ENCODE results near the gene DUSP2. TPM values are rescaled to one million over a fixed set of nuclear protein-coding genes. Genes with fewer than 3 reads are reported as not detected.

Gene DUSP2
- total RNA-seq, 6 experiments from 2014 or later, result 10.1 to 17.9 (median 11.5) TPM

GRCh38 chr2:96097951-96098823 is 47.1 kb downstream of the DUSP2 start:
- TF ChIP-seq, protein P1, sequence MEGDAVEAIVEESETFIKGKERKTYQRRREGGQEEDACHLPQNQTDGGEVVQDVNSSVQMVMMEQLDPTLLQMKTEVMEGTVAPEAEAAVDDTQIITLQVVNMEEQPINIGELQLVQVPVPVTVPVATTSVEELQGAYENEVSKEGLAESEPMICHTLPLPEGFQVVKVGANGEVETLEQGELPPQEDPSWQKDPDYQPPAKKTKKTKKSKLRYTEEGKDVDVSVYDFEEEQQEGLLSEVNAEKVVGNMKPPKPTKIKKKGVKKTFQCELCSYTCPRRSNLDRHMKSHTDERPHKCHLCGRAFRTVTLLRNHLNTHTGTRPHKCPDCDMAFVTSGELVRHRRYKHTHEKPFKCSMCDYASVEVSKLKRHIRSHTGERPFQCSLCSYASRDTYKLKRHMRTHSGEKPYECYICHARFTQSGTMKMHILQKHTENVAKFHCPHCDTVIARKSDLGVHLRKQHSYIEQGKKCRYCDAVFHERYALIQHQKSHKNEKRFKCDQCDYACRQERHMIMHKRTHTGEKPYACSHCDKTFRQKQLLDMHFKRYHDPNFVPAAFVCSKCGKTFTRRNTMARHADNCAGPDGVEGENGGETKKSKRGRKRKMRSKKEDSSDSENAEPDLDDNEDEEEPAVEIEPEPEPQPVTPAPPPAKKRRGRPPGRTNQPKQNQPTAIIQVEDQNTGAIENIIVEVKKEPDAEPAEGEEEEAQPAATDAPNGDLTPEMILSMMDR (IDR thresholded peaks at IDR 0.05), result no peak
- Mint-ChIP-seq H3K4me1 (ENCODE audit: low read depth) (peaks cover 7% of the 10 kb centered on the region; the same call in 1 of the 2 replicates), H3K9me3 (no peaks in the 10 kb centered on the region), H3K27me3 (ENCODE audit: insufficient read depth) (peaks cover 16% of the 10 kb centered on the region), H3K4me3 (no peak overlapping the region), H3K27ac (no peak overlapping the region), H3K36me3 (ENCODE audit: low read depth) (no peaks in the 10 kb centered on the region)
- no peak for DNase-seq

DNA sequence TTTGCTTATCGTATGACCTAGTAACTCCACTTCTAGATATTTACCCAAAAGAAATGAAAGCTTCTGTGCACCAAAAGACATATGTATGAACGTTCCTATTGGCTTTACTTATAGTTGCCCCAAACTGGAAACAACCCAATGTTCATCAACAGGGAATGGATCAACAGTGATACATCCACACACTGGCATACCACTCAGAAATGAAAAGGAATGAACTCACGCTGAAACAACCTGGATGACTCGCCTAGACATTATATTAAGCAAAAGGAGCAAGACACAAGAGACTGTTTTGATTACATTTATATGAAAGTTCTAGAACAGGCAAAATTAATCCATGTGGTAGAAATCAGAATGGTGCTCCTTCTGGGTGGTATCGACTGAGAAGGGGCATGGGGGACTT is 47.8 kb downstream of the DUSP2 start:
- no peak overlapping the region for H3K27ac Mint-ChIP-seq
- H3K36me3 Mint-ChIP-seq (ENCODE audit: low read depth), result no peaks in the 10 kb centered on the region
- TF ChIP-seq, protein P1 (IDR thresholded peaks at IDR 0.05), result no peak
- no peak overlapping the region for H3K4me3 Mint-ChIP-seq
- H3K4me1 Mint-ChIP-seq (ENCODE audit: low read depth), result peaks cover 7% of the 10 kb centered on the region; the same call in 1 of the 2 replicates
- H3K27me3 Mint-ChIP-seq (ENCODE audit: insufficient read depth), result peaks cover 20% of the 10 kb centered on the region
- H3K9me3 Mint-ChIP-seq, result no peaks in the 10 kb centered on the region
- DNase-seq, result no peak

DNA sequence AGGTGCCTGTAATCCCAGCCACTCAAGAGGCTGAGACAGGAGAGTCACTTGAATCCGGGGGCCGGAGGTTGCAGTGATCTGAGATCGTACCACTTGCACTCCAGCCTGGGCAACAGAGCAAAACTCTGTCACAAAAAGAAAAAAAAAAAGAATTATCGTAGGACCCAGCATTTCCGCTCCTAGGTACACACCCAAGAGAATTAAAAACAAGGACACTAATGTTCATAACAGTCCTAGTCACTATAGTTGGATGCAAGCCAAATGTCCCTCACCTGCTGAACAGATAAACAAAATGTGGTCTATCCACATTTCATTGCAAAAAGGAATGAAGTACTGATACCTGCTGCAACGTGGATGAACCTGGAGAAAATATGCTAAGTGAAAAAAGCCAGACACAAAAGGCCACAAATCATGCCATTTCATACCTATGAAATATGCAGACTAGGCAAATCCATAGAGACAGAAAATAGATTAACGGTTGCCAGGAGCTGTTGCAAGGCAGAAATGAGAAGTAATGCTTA is 50.1 kb downstream of the DUSP2 start:
- Mint-ChIP-seq H3K27ac (no peak overlapping the region), H3K36me3 (ENCODE audit: low read depth) (no peaks in the 10 kb centered on the region), H3K27me3 (ENCODE audit: insufficient read depth) (peaks cover 28% of the 10 kb centered on the region), H3K4me1 (ENCODE audit: low read depth) (no peaks in the 10 kb centered on the region), H3K9me3 (no peaks in the 10 kb centered on the region), H3K4me3 (no peak overlapping the region)
- TF ChIP-seq, protein P1 (IDR thresholded peaks at IDR 0.05), result no peak
- DNase-seq, result no peak

DNA sequence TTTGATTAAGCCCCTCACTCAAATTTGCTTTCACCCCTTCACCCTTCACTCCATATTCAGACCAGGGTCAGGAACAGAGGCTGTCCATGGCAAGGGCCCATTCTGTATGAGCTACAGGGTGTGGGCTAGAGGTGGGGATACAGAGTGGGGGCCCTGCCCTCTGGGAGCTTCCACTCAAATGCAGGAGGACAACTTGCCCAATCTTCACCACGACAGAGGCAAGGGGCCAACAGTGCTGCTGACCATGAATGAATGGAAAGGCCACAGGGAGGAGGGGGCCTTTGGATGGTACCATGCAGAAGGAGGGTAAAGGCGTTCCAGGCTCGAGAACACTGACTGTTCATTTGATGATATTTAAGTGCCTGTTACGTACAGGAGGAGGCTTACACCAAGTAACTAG is 51.7 kb downstream of the DUSP2 start:
- DNase-seq, result no peak
- H3K27me3 Mint-ChIP-seq (ENCODE audit: insufficient read depth), result peaks cover 33% of the 10 kb centered on the region
- H3K9me3 Mint-ChIP-seq, result no peaks in the 10 kb centered on the region
- H3K4me1 Mint-ChIP-seq (ENCODE audit: low read depth), result no peaks in the 10 kb centered on the region
- no peak overlapping the region for H3K4me3 Mint-ChIP-seq
- H3K36me3 Mint-ChIP-seq (ENCODE audit: low read depth), result no peaks in the 10 kb centered on the region
- TF ChIP-seq, protein P1 (IDR thresholded peaks at IDR 0.05), result no peak
- no peak overlapping the region for H3K27ac Mint-ChIP-seq

Other genes with a start within 250 kb of the DUSP2 start
- 1 to 10 TPM; 5.9 to 8.9 (median 7.0) TPM for gene ANKRD36C, start 153.6 kb downstream of the DUSP2 start, total RNA-seq (2021; fragmentation: NEBNext Ultra II Directional; extraction: Animal tissue kit (Norgen Biotek cat#: 25700))
- 10 to 100 TPM in 4 of 6 experiments, 1 to 10 TPM in 2; 3.1 to 44.6 (median 37.8) TPM for gene GPAT2, start 110.5 kb downstream of the DUSP2 start, total RNA-seq (2021; fragmentation: NEBNext Ultra II Directional; extraction: Animal tissue kit (Norgen Biotek cat#: 25700))
- not detected for gene ADRA2B, start 28.9 kb downstream of the DUSP2 start, total RNA-seq (2021; fragmentation: NEBNext Ultra II Directional; extraction: Animal tissue kit (Norgen Biotek cat#: 25700))
- gene ASTL, start 6.9 kb downstream of the DUSP2 start, total RNA-seq (2021; fragmentation: NEBNext Ultra II Directional; extraction: Animal tissue kit (Norgen Biotek cat#: 25700)), result under 1 TPM in 3 of 6 experiments, not detected in 3; 0.25 to 0.39 (median 0.31) TPM
- 100 to 1,000 TPM; 167 to 195 (median 180) TPM for gene STARD7, start 63.4 kb upstream of the DUSP2 start, total RNA-seq (2021; fragmentation: NEBNext Ultra II Directional; extraction: Animal tissue kit (Norgen Biotek cat#: 25700))
- gene TMEM127, start 120.6 kb upstream of the DUSP2 start, total RNA-seq (2021; fragmentation: NEBNext Ultra II Directional; extraction: Animal tissue kit (Norgen Biotek cat#: 25700)), result 10 to 100 TPM; 57.6 to 84.6 (median 71.1) TPM
- 10 to 100 TPM; 54.9 to 71.4 (median 60.4) TPM for gene CIAO1, start 120.8 kb upstream of the DUSP2 start, total RNA-seq (2021; fragmentation: NEBNext Ultra II Directional; extraction: Animal tissue kit (Norgen Biotek cat#: 25700))
- gene SNRNP200, start 160.1 kb upstream of the DUSP2 start, total RNA-seq (2021; fragmentation: NEBNext Ultra II Directional; extraction: Animal tissue kit (Norgen Biotek cat#: 25700)), result 100 to 1,000 TPM in 2 of 6 experiments, 10 to 100 TPM in 4; 88.0 to 106 (median 93.3) TPM
- 1 to 10 TPM in 2 of 6 experiments, under 1 TPM in 4; 0.55 to 1.2 (median 0.94) TPM for gene ITPRIPL1, start 179.9 kb upstream of the DUSP2 start, total RNA-seq (2021; fragmentation: NEBNext Ultra II Directional; extraction: Animal tissue kit (Norgen Biotek cat#: 25700))
- 10 to 100 TPM; 10.8 to 25.4 (median 24.0) TPM for gene NCAPH, start 190.3 kb upstream of the DUSP2 start, total RNA-seq (2021; fragmentation: NEBNext Ultra II Directional; extraction: Animal tissue kit (Norgen Biotek cat#: 25700))